Ammon's horn (tissue), 1 donor: Measurements from ENCODE around the gene RNGTT.
"Not testable (repeated sequence)": the region's sequence is repeated elsewhere in the genome, so short reads cannot be mapped to it uniquely, and the experiment has no call there.

ENCODE experiments used
- DNase-seq: peaks from one replicate; pipeline ENCODE4 v3.0.0-alpha.2; 2016; ENCODE audit warnings: low spot score

RNGTT gene

GRCh38 chr6:88910922-88911778, 52.3 kb downstream of the RNGTT start:
- DNase-seq, result no peak

- DNase-seq, result peak; percentile 2
Measured at GRCh38 chr6:88908598-88909548, 54.5 kb downstream of the RNGTT start.

GRCh38 chr6:88907148-88907547, 56.3 kb downstream of the RNGTT start:
- DNase-seq, result not testable (repeated sequence)

- DNase-seq, result no peak
Measured at GRCh38 chr6:88899569-88900316, 63.7 kb downstream of the RNGTT start.

GRCh38 chr6:88895911-88896310, 67.5 kb downstream of the RNGTT start:
- DNase-seq, result no peak

GRCh38 chr6:88890860-88891845, 72.3 kb downstream of the RNGTT start:
- no peak for DNase-seq

GRCh38 chr6:88890394-88890793, 73.0 kb downstream of the RNGTT start:
- no peak for DNase-seq

GRCh38 chr6:88884361-88884760, 79.1 kb downstream of the RNGTT start:
- DNase-seq, result no peak

- no peak for DNase-seq
Measured at GRCh38 chr6:88882536-88882935, 80.9 kb downstream of the RNGTT start.

- no peak for DNase-seq
Measured at GRCh38 chr6:88881451-88881850, 82.0 kb downstream of the RNGTT start.

GRCh38 chr6:88880021-88880420, 83.4 kb downstream of the RNGTT start:
- DNase-seq, result no peak

GRCh38 chr6:88877893-88878292, 85.5 kb downstream of the RNGTT start:
- no peak for DNase-seq

- no peak for DNase-seq
Measured at GRCh38 chr6:88872962-88873361, 90.5 kb downstream of the RNGTT start.

GRCh38 chr6:88871498-88871897, 91.9 kb downstream of the RNGTT start:
- DNase-seq, result no peak

GRCh38 chr6:88870717-88871330, 92.6 kb downstream of the RNGTT start:
- DNase-seq, result peak; percentile 75

- no peak for DNase-seq
Measured at GRCh38 chr6:88869263-88870020, 94.0 kb downstream of the RNGTT start.

- DNase-seq, result no peak
Measured at GRCh38 chr6:88867841-88868731, 95.3 kb downstream of the RNGTT start.

- DNase-seq, result no peak
Measured at GRCh38 chr6:88866856-88867255, 96.6 kb downstream of the RNGTT start.

GRCh38 chr6:88865275-88865674, 98.1 kb downstream of the RNGTT start:
- no peak for DNase-seq
